Stimulated activated CD8-positive, alpha-beta memory T cell treated with anti-CD3 and anti-CD28 coated beads, Interleukin-4, amount 100 ng/mL, for 48 hours (primary cell): ENCODE data around the gene BUB1B.

Source experiments
- DNase-seq: peaks from one replicate; pipeline ENCODE4 v3.0.0-alpha.2; 2020

Gene BUB1B

GRCh38 chr15:40257656-40258450 lies 97.0 kb downstream of the BUB1B start:
- DNase-seq, result no peak

- DNase-seq, result no peak
Measured at GRCh38 chr15:40258544-40258943, 97.7 kb downstream of the BUB1B start.

- no peak for DNase-seq
Measured at GRCh38 chr15:40259021-40259420, 98.2 kb downstream of the BUB1B start.

- DNase-seq, result no peak
Measured at GRCh38 chr15:40263024-40263754, 102.3 kb downstream of the BUB1B start.

GRCh38 chr15:40264321-40265153 lies 103.7 kb downstream of the BUB1B start:
- DNase-seq, result no peak

GRCh38 chr15:40265355-40265754 lies 104.5 kb downstream of the BUB1B start:
- DNase-seq, result no peak

- DNase-seq, result no peak
Measured at GRCh38 chr15:40265875-40266274, 105.0 kb downstream of the BUB1B start.

GRCh38 chr15:40266828-40267304 lies 106.0 kb downstream of the BUB1B start:
- no peak for DNase-seq

- DNase-seq, result no peak
Measured at GRCh38 chr15:40267670-40268069, 106.8 kb downstream of the BUB1B start.

- DNase-seq, result no peak
Measured at GRCh38 chr15:40269604-40270003, 108.7 kb downstream of the BUB1B start.

GRCh38 chr15:40270246-40270995 lies 109.6 kb downstream of the BUB1B start:
- DNase-seq, result no peak
